GM19238 (cell line): Measurements from ENCODE around the gene DRAP1.

Experiments
- DNase-seq: peaks from one replicate; pipeline ENCODE4 v3.0.0; 2011; ENCODE audit warnings: low spot score; ENCODE audit not compliant: insufficient read length

The DRAP1 gene

GRCh38 chr11:65903715-65904114 lies 15.5 kb upstream of the DRAP1 start:
- DNase-seq, result no peak

GRCh38 chr11:65906602-65907001 lies 12.6 kb upstream of the DRAP1 start:
- DNase-seq, result no peak

- DNase-seq, result no peak
Observed at GRCh38 chr11:65907878-65908277, 11.3 kb upstream of the DRAP1 start.

GRCh38 chr11:65911682-65912568 lies 7.3 kb upstream of the DRAP1 start:
- no peak for DNase-seq

GRCh38 chr11:65912845-65913244 lies 6.4 kb upstream of the DRAP1 start:
- DNase-seq, result no peak

- DNase-seq, result no peak
Observed at GRCh38 chr11:65915101-65915820, 4.0 kb upstream of the DRAP1 start.

- DNase-seq, result no peak
Observed at GRCh38 chr11:65915821-65916251, 3.4 kb upstream of the DRAP1 start.

GRCh38 chr11:65916391-65916790 lies 2.8 kb upstream of the DRAP1 start:
- DNase-seq, result no peak

GRCh38 chr11:65917077-65917433 lies 2.2 kb upstream of the DRAP1 start:
- DNase-seq, result no peak

- DNase-seq, result no peak
Observed at GRCh38 chr11:65917434-65918210, 1.6 kb upstream of the DRAP1 start.

- DNase-seq, result no peak
Observed at GRCh38 chr11:65918211-65919140, 750 bp upstream of the DRAP1 start, which contains the start of gene C11orf68. Gene C11orf68 (minus strand): TSS chr11:65919062. CDS start chr11:65919031, 31 bp downstream.

GRCh38 chr11:65919573-65920371 lies 546 bp downstream of the DRAP1 start:
- DNase-seq, result peak; percentile 68

- no peak for DNase-seq
Observed at GRCh38 chr11:65920372-65920802, 1.2 kb downstream of the DRAP1 start.

GRCh38 chr11:65921033-65921555 lies 1.9 kb downstream of the DRAP1 start:
- no peak for DNase-seq

- no peak for DNase-seq
Observed at GRCh38 chr11:65921876-65922275, 2.6 kb downstream of the DRAP1 start.

GRCh38 chr11:65922565-65922964 lies 3.3 kb downstream of the DRAP1 start:
- no peak for DNase-seq

- DNase-seq, result no peak
Observed at GRCh38 chr11:65925397-65925796, 6.2 kb downstream of the DRAP1 start.

GRCh38 chr11:65927904-65928397 lies 8.7 kb downstream of the DRAP1 start:
- peak; percentile 85 for DNase-seq

GRCh38 chr11:65928667-65929066 lies 9.4 kb downstream of the DRAP1 start:
- no peak for DNase-seq
